Loucy (cell line): ENCODE results near the gene SCN2A.

Source experiments
- EZH2phosphoT487 ChIP-seq: fragments of 200-600 bp; IDR thresholded peaks from 2 replicates; pipeline ENCODE4 v1.6.1; 2018; ENCODE audit warnings: antibody characterized with exemption, mild to moderate bottlenecking, moderate library complexity, borderline replicate concordance
- TF ChIP-seq, protein P1 (sequence below): fragments of 200-600 bp; sonication (generic); conservative IDR thresholded peaks from 2 replicates; pipeline ENCODE4 v1.5.1; 2014; ENCODE audit warnings: mild to moderate bottlenecking, antibody characterized with exemption, low read length

DNA sequence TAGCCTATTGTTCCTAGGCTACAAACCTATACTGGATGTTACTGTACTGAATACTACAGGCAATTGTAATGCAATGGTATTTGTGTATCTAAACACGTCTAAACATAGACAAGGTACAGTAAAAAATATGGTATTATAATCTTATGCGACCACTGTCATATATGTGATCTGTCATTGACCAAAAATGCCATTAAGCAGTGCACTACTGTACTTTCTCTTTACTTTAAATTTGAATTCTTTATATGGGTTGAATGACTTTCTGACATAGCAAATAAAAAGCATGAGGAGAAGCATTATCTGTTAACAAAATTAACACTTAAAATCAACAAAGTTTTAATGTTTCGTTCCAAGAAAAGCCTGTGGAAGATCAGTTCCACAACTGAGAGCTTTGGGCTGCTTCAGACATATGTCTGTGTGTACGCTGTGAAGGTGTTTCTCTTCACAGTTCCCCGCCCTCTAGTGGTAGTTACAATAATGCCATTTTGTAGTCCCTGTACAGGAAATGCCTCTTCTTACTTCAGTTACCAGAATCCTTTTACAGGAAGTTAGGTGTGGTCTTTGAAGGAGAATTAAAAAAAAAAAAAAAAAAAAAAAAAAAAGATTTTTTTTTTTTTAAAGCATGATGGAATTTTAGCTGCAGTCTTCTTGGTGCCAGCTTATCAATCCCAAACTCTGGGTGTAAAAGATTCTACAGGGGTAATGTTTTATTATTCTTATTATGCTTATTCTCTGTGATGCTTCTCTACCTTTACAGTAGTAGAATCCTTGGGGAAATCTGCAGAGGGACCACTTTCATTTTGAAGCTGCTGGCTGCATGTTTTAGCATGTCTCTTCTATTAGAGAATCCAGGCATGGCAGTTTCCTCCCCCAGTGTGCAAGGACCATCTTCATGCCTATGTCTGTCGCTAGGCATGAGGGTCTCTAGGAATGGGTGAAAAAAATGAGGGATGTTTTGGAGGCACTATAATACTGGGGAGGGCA, 54.5 kb downstream of the SCN2A start:
- TF ChIP-seq, protein P1, sequence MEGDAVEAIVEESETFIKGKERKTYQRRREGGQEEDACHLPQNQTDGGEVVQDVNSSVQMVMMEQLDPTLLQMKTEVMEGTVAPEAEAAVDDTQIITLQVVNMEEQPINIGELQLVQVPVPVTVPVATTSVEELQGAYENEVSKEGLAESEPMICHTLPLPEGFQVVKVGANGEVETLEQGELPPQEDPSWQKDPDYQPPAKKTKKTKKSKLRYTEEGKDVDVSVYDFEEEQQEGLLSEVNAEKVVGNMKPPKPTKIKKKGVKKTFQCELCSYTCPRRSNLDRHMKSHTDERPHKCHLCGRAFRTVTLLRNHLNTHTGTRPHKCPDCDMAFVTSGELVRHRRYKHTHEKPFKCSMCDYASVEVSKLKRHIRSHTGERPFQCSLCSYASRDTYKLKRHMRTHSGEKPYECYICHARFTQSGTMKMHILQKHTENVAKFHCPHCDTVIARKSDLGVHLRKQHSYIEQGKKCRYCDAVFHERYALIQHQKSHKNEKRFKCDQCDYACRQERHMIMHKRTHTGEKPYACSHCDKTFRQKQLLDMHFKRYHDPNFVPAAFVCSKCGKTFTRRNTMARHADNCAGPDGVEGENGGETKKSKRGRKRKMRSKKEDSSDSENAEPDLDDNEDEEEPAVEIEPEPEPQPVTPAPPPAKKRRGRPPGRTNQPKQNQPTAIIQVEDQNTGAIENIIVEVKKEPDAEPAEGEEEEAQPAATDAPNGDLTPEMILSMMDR, result peak; percentile 75
- TF ChIP-seq EZH2phosphoT487, result no peak
